ENCODE results near the gene LRTM1.

The LRTM1 gene

GRCh38 chr3:54960082-54960481 lies 32.2 kb upstream of the LRTM1 start (continued):
- TF ChIP-seq REST (tag by site-specific recombination; IDR thresholded peaks at IDR 0.05): no peak

- H3K4me1 ChIP-seq (ENCODE audit: control insufficient read depth, insufficient read depth, low read length): no peaks in the 10 kb centered on the region
- POLR2A ChIA-PET: no interaction called here
- TF ChIP-seq ZIC2 (tag by site-specific recombination; IDR thresholded peaks at IDR 0.05): peak; percentile 34; the same call in 1 of the 2 replicates
- no peak for TF ChIP-seq WT1 (tag by site-specific recombination; IDR thresholded peaks at IDR 0.05)
- CTCF ChIA-PET: no interaction called here
- no peaks in the 10 kb centered on the region for H3K9me3 ChIP-seq (ENCODE audit: control insufficient read depth, insufficient read depth, low read depth, low read length)
- H3K4me3 ChIP-seq (ENCODE audit: low read depth, low read length): no peak overlapping the region
- H3K36me3 ChIP-seq (ENCODE audit: control insufficient read depth in 2 of 2, insufficient read depth in 1 of 2, low read length in 2 of 2): no peaks in the 10 kb centered on the region
- no peak overlapping the region for H3K27ac ChIP-seq (ENCODE audit: extremely low read depth, low read depth, low read length)
These were observed 29.9 kb upstream of the LRTM1 start for GRCh38 chr3:54957711-54958110.

- ChIA-PET CTCF (no interaction called here), POLR2A (no interaction called here)
- H3K9me3 ChIP-seq (ENCODE audit: control insufficient read depth, insufficient read depth, low read depth, low read length): no peaks in the 10 kb centered on the region
- H3K4me3 ChIP-seq (ENCODE audit: low read depth, low read length): no peak overlapping the region
- no peak overlapping the region for H3K27ac ChIP-seq (ENCODE audit: extremely low read depth, low read depth, low read length)
- TF ChIP-seq ZNF311 (tag by site-specific recombination; IDR thresholded peaks at IDR 0.05; ENCODE audit: borderline replicate concordance): no peak
- no peak for TF ChIP-seq ZEB2 (tag by site-specific recombination; IDR thresholded peaks at IDR 0.05)
- TF ChIP-seq ZNF221 (tag by site-specific recombination; IDR thresholded peaks at IDR 0.05; ENCODE audit: borderline replicate concordance): no peak
- TF ChIP-seq WT1 (tag by site-specific recombination; IDR thresholded peaks at IDR 0.05): no peak
- TF ChIP-seq ZNF169 (tag by site-specific recombination; IDR thresholded peaks at IDR 0.05): no peak
- TF ChIP-seq HIC1 (tag by site-specific recombination; IDR thresholded peaks at IDR 0.05): no peak
- TF ChIP-seq ZNF670 (tag by site-specific recombination; IDR thresholded peaks at IDR 0.05; ENCODE audit: low read depth): no peak
- TF ChIP-seq SP3 (tag by site-specific recombination; IDR thresholded peaks at IDR 0.05): no peak
- TF ChIP-seq ZNF473 (tag by site-specific recombination; IDR thresholded peaks at IDR 0.05): no peak
- no peak for TF ChIP-seq ZNF266 (tag by site-specific recombination; IDR thresholded peaks at IDR 0.05; ENCODE audit: low read depth)
- no peak for TF ChIP-seq ZNF416 (tag by site-specific recombination; IDR thresholded peaks at IDR 0.05)
- TF ChIP-seq ZNF133 (tag by site-specific recombination; IDR thresholded peaks at IDR 0.05): no peak
- TF ChIP-seq ZSCAN18 (tag by site-specific recombination; IDR thresholded peaks at IDR 0.05): no peak
- no peaks in the 10 kb centered on the region for H3K36me3 ChIP-seq (ENCODE audit: control insufficient read depth in 2 of 2, insufficient read depth in 1 of 2, low read length in 2 of 2)
- H3K4me1 ChIP-seq (ENCODE audit: control insufficient read depth, insufficient read depth, low read length): no peaks in the 10 kb centered on the region
These were observed 28.1 kb upstream of the LRTM1 start for GRCh38 chr3:54955941-54956340.
